Measurements from ENCODE around the gene MORN1. TPM values are rescaled to one million over a fixed set of nuclear protein-coding genes. Genes with fewer than 3 reads are reported as not detected.

The MORN1 gene
- polyA plus RNA-seq, 1 donor (not counting 4 experiments of a cell fraction or from before 2014, with no cell fraction given) = 2.1 TPM

GRCh38 chr1:2348346-2349325 is 42.7 kb downstream of the MORN1 start:
- H2AFZ ChIP-seq (ENCODE audit: control insufficient read depth, low read length) = no peak overlapping the region
- TF ChIP-seq CTCF (optimal IDR thresholded peaks at IDR 0.05 in 1 of 3, IDR thresholded peaks at IDR 0.05 in 1 of 3, conservative IDR thresholded peaks at IDR 0.05 in 1 of 3; ENCODE audit: extremely low read depth in 1 of 3, insufficient read depth in 2 of 3, low read length in 3 of 3) (no peak), EZH2 (IDR thresholded peaks at IDR 0.05; ENCODE audit: low read length) (no peak)
- no peak overlapping the region for H3K4me3 ChIP-seq (ENCODE audit: control insufficient read depth in 2 of 3, extremely low read depth in 1 of 3, insufficient read depth in 2 of 3, low read depth in 1 of 3, low read length in 3 of 3)
- FAIRE-seq = no peak
- H3K9ac ChIP-seq (ENCODE audit: control insufficient read depth, extremely low read depth, insufficient read depth, low read length) = no peak overlapping the region
- no peaks in the 10 kb centered on the region for H4K20me1 ChIP-seq (ENCODE audit: control insufficient read depth, extremely low read depth, insufficient read depth, low read length)
- no peak for DNase-seq (ENCODE audit: low read depth, low spot score)
- no peak overlapping the region for H3K4me2 ChIP-seq (ENCODE audit: control insufficient read depth, extremely low read depth, insufficient read depth, low read depth, low read length)
- no peaks in the 10 kb centered on the region for H3K9me1 ChIP-seq (ENCODE audit: control insufficient read depth, extremely low read depth, insufficient read depth, low read length)
- dilution Hi-C loops (cut with MboI; ENCODE audit: extremely low pct_ligation_motif_present, low sequenced_read_pairs) = no loop called here
- no peaks in the 10 kb centered on the region for H3K36me3 ChIP-seq (ENCODE audit: control insufficient read depth in 2 of 2, extremely low read depth in 1 of 2, insufficient read depth in 2 of 2, low read length in 2 of 2)
- peaks cover 8% of the 10 kb centered on the region for H3K4me1 ChIP-seq (ENCODE audit: control insufficient read depth, extremely low read depth, insufficient read depth, low read length)
- no peaks in the 10 kb centered on the region for H3K9me3 ChIP-seq (ENCODE audit: control insufficient read depth, low read depth, low read length)
- H3K27ac ChIP-seq (ENCODE audit: control insufficient read depth, insufficient read depth, low read length) = no peak overlapping the region
- H3K27me3 ChIP-seq (ENCODE audit: control insufficient read depth, extremely low read depth, insufficient read depth, low read length) = peaks cover 21% of the 10 kb centered on the region
- no peaks in the 10 kb centered on the region for H3K79me2 ChIP-seq (ENCODE audit: control insufficient read depth, insufficient read depth, low read length)

GRCh38 chr1:2347896-2348295 is 43.5 kb downstream of the MORN1 start:
- no peak for FAIRE-seq
- dilution Hi-C loops (cut with MboI; ENCODE audit: extremely low pct_ligation_motif_present, low sequenced_read_pairs) = no loop called here

More at GRCh38 chr1:2347896-2348295, 43.5 kb downstream of the MORN1 start:
- H3K9me3 ChIP-seq (ENCODE audit: control insufficient read depth, low read depth, low read length) = no peaks in the 10 kb centered on the region
- DNase-seq (ENCODE audit: low read depth, low spot score) = no peak
- H3K4me1 ChIP-seq (ENCODE audit: control insufficient read depth, extremely low read depth, insufficient read depth, low read length) = peaks cover 8% of the 10 kb centered on the region
- no peak overlapping the region for H3K9ac ChIP-seq (ENCODE audit: control insufficient read depth, extremely low read depth, insufficient read depth, low read length)
- H3K4me2 ChIP-seq (ENCODE audit: control insufficient read depth, extremely low read depth, insufficient read depth, low read depth, low read length) = no peak overlapping the region
- peaks cover 14% of the 10 kb centered on the region for H3K27me3 ChIP-seq (ENCODE audit: control insufficient read depth, extremely low read depth, insufficient read depth, low read length)
- no peaks in the 10 kb centered on the region for H3K9me1 ChIP-seq (ENCODE audit: control insufficient read depth, extremely low read depth, insufficient read depth, low read length)
- H2AFZ ChIP-seq (ENCODE audit: control insufficient read depth, low read length) = no peak overlapping the region
- no peaks in the 10 kb centered on the region for H3K79me2 ChIP-seq (ENCODE audit: control insufficient read depth, insufficient read depth, low read length)
- H3K27ac ChIP-seq (ENCODE audit: control insufficient read depth, insufficient read depth, low read length) = no peak overlapping the region
- TF ChIP-seq CTCF (optimal IDR thresholded peaks at IDR 0.05 in 1 of 3, IDR thresholded peaks at IDR 0.05 in 1 of 3, conservative IDR thresholded peaks at IDR 0.05 in 1 of 3; ENCODE audit: extremely low read depth in 1 of 3, insufficient read depth in 2 of 3, low read length in 3 of 3) = no peak
- no peaks in the 10 kb centered on the region for H4K20me1 ChIP-seq (ENCODE audit: control insufficient read depth, extremely low read depth, insufficient read depth, low read length)
- no peak overlapping the region for H3K4me3 ChIP-seq (ENCODE audit: control insufficient read depth in 2 of 3, extremely low read depth in 1 of 3, insufficient read depth in 2 of 3, low read depth in 1 of 3, low read length in 3 of 3)
- H3K36me3 ChIP-seq (ENCODE audit: control insufficient read depth in 2 of 2, extremely low read depth in 1 of 2, insufficient read depth in 2 of 2, low read length in 2 of 2) = no peaks in the 10 kb centered on the region
